SK-N-SH (cell line): ENCODE measurements around the gene NKX3-2.

Source experiments
- CHD2 ChIP-seq: fragments of 150-350 bp; IDR thresholded peaks from 2 replicates; pipeline ENCODE4 v1.6.1; 2018; ENCODE audit warnings: low read length; ENCODE audit not compliant: partially characterized antibody
- CTCF ChIP-seq: fragments of 200-600 bp; sonication (generic); IDR thresholded peaks from 2 replicates; pipeline ENCODE4 v1.6.1; 2017; ENCODE audit warnings: antibody characterized with exemption, mild to moderate bottlenecking, moderate library complexity
- EP300 ChIP-seq, 2 experiments: IDR thresholded peaks; 2 replicates each; pipeline versions ENCODE4 v1.4.0 to v1.6.1; 2012; ENCODE audit warnings: borderline replicate concordance in 1 of 2, low read depth in 1 of 2, low read length in 1 of 2
- GABPA ChIP-seq: IDR thresholded peaks from 2 replicates; pipeline ENCODE4 v1.4.0; 2012; ENCODE audit warnings: low read depth, mild to moderate bottlenecking
- MAX ChIP-seq: IDR thresholded peaks from 2 replicates; pipeline ENCODE4 v1.4.0; 2012; ENCODE audit warnings: low read depth
- USF2 ChIP-seq: fragments of 150-350 bp; IDR thresholded peaks from 2 replicates; pipeline ENCODE4 v1.6.1; 2017; ENCODE audit warnings: antibody characterized with exemption, low read length, low read depth, borderline replicate concordance
- YY1 ChIP-seq: IDR thresholded peaks from 2 replicates; pipeline ENCODE4 v1.4.0; 2012; ENCODE audit warnings: low read depth, mild to moderate bottlenecking
- TF ChIP-seq, protein P1 (sequence below): IDR thresholded peaks from 2 replicates; pipeline ENCODE4 v1.6.1; 2012; ENCODE audit warnings: mild to moderate bottlenecking, low read depth, low read length, moderate library complexity
- TF ChIP-seq, protein P2 (sequence below): IDR thresholded peaks from 2 replicates; pipeline ENCODE4 v1.4.0; 2012; ENCODE audit warnings: low read depth, borderline replicate concordance

- TF ChIP-seq USF2, result no peak
- TF ChIP-seq, protein P1, sequence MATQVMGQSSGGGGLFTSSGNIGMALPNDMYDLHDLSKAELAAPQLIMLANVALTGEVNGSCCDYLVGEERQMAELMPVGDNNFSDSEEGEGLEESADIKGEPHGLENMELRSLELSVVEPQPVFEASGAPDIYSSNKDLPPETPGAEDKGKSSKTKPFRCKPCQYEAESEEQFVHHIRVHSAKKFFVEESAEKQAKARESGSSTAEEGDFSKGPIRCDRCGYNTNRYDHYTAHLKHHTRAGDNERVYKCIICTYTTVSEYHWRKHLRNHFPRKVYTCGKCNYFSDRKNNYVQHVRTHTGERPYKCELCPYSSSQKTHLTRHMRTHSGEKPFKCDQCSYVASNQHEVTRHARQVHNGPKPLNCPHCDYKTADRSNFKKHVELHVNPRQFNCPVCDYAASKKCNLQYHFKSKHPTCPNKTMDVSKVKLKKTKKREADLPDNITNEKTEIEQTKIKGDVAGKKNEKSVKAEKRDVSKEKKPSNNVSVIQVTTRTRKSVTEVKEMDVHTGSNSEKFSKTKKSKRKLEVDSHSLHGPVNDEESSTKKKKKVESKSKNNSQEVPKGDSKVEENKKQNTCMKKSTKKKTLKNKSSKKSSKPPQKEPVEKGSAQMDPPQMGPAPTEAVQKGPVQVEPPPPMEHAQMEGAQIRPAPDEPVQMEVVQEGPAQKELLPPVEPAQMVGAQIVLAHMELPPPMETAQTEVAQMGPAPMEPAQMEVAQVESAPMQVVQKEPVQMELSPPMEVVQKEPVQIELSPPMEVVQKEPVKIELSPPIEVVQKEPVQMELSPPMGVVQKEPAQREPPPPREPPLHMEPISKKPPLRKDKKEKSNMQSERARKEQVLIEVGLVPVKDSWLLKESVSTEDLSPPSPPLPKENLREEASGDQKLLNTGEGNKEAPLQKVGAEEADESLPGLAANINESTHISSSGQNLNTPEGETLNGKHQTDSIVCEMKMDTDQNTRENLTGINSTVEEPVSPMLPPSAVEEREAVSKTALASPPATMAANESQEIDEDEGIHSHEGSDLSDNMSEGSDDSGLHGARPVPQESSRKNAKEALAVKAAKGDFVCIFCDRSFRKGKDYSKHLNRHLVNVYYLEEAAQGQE, result no peak
- no peak for TF ChIP-seq CTCF
- TF ChIP-seq MAX, result no peak
- TF ChIP-seq, protein P2, sequence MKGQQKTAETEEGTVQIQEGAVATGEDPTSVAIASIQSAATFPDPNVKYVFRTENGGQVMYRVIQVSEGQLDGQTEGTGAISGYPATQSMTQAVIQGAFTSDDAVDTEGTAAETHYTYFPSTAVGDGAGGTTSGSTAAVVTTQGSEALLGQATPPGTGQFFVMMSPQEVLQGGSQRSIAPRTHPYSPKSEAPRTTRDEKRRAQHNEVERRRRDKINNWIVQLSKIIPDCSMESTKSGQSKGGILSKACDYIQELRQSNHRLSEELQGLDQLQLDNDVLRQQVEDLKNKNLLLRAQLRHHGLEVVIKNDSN, result no peak
- TF ChIP-seq YY1, result no peak
- no peak for TF ChIP-seq EP300 (IDR thresholded peaks at IDR 0.05; ENCODE audit: borderline replicate concordance in 1 of 2, low read depth in 1 of 2, low read length in 1 of 2)
- TF ChIP-seq CHD2, result no peak
- no peak for TF ChIP-seq GABPA
Measured at GRCh38 chr4:13530823-13531624, 13.3 kb downstream of the NKX3-2 start.
